Prostate gland (tissue), 2 donors: Measurements from ENCODE around the gene CPNE4.

ENCODE experiments used
- CTCF ChIP-seq, 4 experiments: fragments of 200-600 bp in 2 of 4; fragments of 450-650 bp in 2 of 4; sonication (generic) in 2 of 4; IDR thresholded peaks; 1 replicate in 3 of 4; 2 replicates in 1 of 4; pipeline ENCODE4 v1.5.1; 2016 to 2019; ENCODE audit warnings: antibody characterized with exemption in 4 of 4, mild to moderate bottlenecking in 2 of 4, moderate library complexity in 2 of 4
- POLR2A ChIP-seq: fragments of 450-650 bp; IDR thresholded peaks from one replicate; pipeline ENCODE4 v1.6.1; 2016; ENCODE audit warnings: antibody characterized with exemption, mild to moderate bottlenecking

GRCh38 chr3:131804565-131805133 lies 230.2 kb downstream of the CPNE4 start:
- TF ChIP-seq CTCF (IDR thresholded peaks at IDR 0.05) (no peak), POLR2A (no peak)
